ENCODE results near the gene ANXA11.

ANXA11 gene

GRCh38 chr10:80161321-80162083 is 43.8 kb downstream of the ANXA11 start:
- TF ChIP-seq REST (IDR thresholded peaks at IDR 0.05; ENCODE audit: low read depth), result no peak
- no peak for TF ChIP-seq USF1 (IDR thresholded peaks at IDR 0.05)
- no peak for TF ChIP-seq RAD21 (IDR thresholded peaks at IDR 0.05; ENCODE audit: low read depth)

- TF ChIP-seq YY1 (IDR thresholded peaks at IDR 0.05; ENCODE audit: low read depth) (no peak), USF1 (IDR thresholded peaks at IDR 0.05) (no peak), CREB1 (IDR thresholded peaks at IDR 0.05; ENCODE audit: low read depth) (no peak), TCF12 (IDR thresholded peaks at IDR 0.05; ENCODE audit: low read depth) (no peak), NFIC (IDR thresholded peaks at IDR 0.05) (no peak), TAF1 (IDR thresholded peaks at IDR 0.05; ENCODE audit: low read depth) (no peak), RAD21 (IDR thresholded peaks at IDR 0.05; ENCODE audit: low read depth) (no peak), REST (IDR thresholded peaks at IDR 0.05; ENCODE audit: low read depth) (no peak), EP300 (IDR thresholded peaks at IDR 0.05; ENCODE audit: borderline replicate concordance) (no peak), CEBPB (IDR thresholded peaks at IDR 0.05) (no peak), MAX (IDR thresholded peaks at IDR 0.05) (no peak)
Measured at GRCh38 chr10:80160361-80161320, 44.7 kb downstream of the ANXA11 start.

- no peak for TF ChIP-seq ZBTB7A (IDR thresholded peaks at IDR 0.05; ENCODE audit: low read depth)
- no peak for TF ChIP-seq TCF12 (IDR thresholded peaks at IDR 0.05; ENCODE audit: low read depth)
- TF ChIP-seq RAD21 (IDR thresholded peaks at IDR 0.05; ENCODE audit: low read depth), result no peak
- no peak for TF ChIP-seq EP300 (IDR thresholded peaks at IDR 0.05; ENCODE audit: borderline replicate concordance)
- no peak for TF ChIP-seq YY1 (IDR thresholded peaks at IDR 0.05; ENCODE audit: low read depth)
- no peak for TF ChIP-seq CREB1 (IDR thresholded peaks at IDR 0.05; ENCODE audit: low read depth)
Measured at GRCh38 chr10:80159166-80159873, 46.0 kb downstream of the ANXA11 start.

- TF ChIP-seq YY1 (IDR thresholded peaks at IDR 0.05; ENCODE audit: low read depth), result no peak
- peak; percentile 97 for TF ChIP-seq MAX (IDR thresholded peaks at IDR 0.05)
- TF ChIP-seq EP300 (IDR thresholded peaks at IDR 0.05; ENCODE audit: borderline replicate concordance), result peak; percentile 56; the same call in 1 of the 2 replicates
- no peak for TF ChIP-seq USF1 (IDR thresholded peaks at IDR 0.05)
- TF ChIP-seq NFIC (IDR thresholded peaks at IDR 0.05), result peak; percentile 85
Measured at GRCh38 chr10:80158598-80159127, 46.7 kb downstream of the ANXA11 start.

GRCh38 chr10:80158126-80158525 is 47.2 kb downstream of the ANXA11 start:
- TF ChIP-seq EP300 (IDR thresholded peaks at IDR 0.05; ENCODE audit: borderline replicate concordance) (no peak), EGR1 (IDR thresholded peaks at IDR 0.05) (no peak), YY1 (IDR thresholded peaks at IDR 0.05; ENCODE audit: low read depth) (no peak), FOXM1 (IDR thresholded peaks at IDR 0.05; ENCODE audit: borderline replicate concordance, low read depth) (no peak), TEAD4 (IDR thresholded peaks at IDR 0.05) (no peak), REST (IDR thresholded peaks at IDR 0.05; ENCODE audit: low read depth) (no peak)

Measured in Ishikawa (cell line).